ENCODE data around the gene TRAPPC3L.

Gene TRAPPC3L

DNA sequence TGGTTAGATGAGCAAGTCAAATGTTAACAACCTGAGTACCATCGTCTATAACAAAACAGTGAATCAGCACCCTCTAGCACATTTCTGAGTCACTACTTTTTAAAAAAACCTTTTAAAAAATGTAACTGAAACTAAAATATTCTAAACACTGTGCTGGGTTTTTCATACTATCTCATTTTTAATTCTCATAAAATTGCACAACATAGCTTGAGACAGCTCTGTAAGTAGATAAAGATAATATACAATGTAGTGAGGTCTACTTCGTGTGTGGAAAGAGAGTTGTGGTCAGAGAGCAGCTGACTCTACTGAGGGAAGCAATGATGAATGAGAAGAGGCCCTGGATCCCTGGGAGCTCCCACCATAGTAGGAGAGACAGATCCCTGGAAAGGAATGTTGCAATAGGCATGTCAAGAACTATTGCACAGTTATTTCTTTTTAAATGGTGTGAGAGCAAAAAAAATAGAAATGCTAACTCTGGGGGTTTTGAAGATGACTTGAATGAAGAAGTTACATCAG lies 97.9 kb downstream of the TRAPPC3L start:
- no peak overlapping the region for H3K4me3 ChIP-seq (ENCODE audit: low read depth, low read length)
- no peak for DNase-seq (ENCODE audit: low read depth)
- TF ChIP-seq CTCF (IDR thresholded peaks at IDR 0.05; ENCODE audit: control insufficient read depth, extremely low read depth, insufficient read depth): 0 out of 2 replicates have a peak, but pooled peaks have one; percentile 8

DNA sequence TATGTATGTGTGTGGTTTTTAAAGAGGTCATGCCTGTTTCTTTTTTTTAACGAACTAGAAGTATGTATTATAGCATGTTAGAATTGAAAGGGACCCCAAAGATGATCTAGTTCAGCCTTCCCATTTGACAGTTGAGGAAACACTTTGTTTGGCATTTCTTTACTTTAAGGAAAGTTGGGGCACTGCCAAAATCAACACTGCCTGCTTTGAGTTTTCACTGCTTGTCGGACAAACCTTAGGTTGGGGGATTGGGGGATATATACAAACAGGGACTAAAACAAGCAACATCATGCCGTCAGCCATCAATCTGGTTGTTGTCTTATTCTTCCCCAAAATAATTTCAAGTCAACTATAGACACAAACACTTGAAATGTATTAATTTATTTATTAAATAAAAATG lies 98.4 kb downstream of the TRAPPC3L start:
- no peak for DNase-seq (ENCODE audit: low read depth)
- H3K4me3 ChIP-seq (ENCODE audit: low read depth, low read length): no peak overlapping the region
- TF ChIP-seq CTCF (IDR thresholded peaks at IDR 0.05; ENCODE audit: control insufficient read depth, extremely low read depth, insufficient read depth): no peak

DNA sequence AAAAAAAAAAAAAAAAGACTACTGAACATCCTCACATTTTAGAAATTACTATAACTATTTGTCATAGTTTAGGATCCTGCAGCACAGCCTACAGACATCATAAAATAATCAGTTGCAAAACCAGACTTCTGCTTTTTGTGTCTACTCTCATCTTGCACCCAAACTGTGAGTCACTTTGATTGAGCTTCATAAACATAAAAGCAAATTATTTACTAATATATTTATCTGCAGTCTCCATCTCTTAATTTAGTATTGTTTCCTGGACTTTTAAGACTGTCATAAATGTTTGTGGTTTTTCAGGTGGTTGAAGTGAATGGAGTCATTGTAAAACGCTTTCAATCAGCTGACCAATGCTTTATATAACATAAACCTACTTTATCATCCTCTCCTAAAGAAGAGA lies 99.1 kb downstream of the TRAPPC3L start:
- DNase-seq (ENCODE audit: low read depth): no peak
- no peak for TF ChIP-seq CTCF (IDR thresholded peaks at IDR 0.05; ENCODE audit: control insufficient read depth, extremely low read depth, insufficient read depth)

DNA sequence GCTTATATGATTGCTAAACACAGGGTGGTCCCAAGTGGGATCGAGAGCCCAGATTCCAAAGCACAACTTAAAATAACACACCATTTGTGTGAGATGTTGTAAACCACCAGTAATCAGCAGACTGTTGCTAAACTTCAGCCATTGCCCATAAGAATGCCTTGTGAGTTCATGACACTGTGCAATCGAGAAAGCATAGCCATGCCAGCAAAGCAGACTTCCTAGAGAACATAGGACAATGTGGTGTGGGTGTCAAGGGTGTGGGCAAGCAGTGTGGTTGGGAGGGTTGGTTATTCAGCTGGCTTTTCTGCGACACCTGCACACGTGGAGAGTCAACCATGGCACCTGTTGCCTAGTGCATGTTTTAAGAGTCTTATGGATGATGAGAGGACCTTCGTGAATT lies 100.4 kb downstream of the TRAPPC3L start:
- no peak for TF ChIP-seq CTCF (IDR thresholded peaks at IDR 0.05; ENCODE audit: control insufficient read depth, extremely low read depth, insufficient read depth)
- H3K4me3 ChIP-seq (ENCODE audit: low read depth, low read length): no peak overlapping the region
- DNase-seq (ENCODE audit: low read depth): no peak

More for the DNA sequence above, 99.1 kb downstream of the TRAPPC3L start:
- no peak overlapping the region for H3K4me3 ChIP-seq (ENCODE audit: low read depth, low read length)
